Activated CD8-positive, alpha-beta memory T cell treated with anti-CD3 and anti-CD28 coated beads for 36 hours (primary cell): Measurements from ENCODE around the gene ABL2. TPM values are rescaled to one million over a fixed set of nuclear protein-coding genes. Genes with fewer than 3 reads are reported as not detected.

Experiments
- CTCF ChIA-PET: fragments of 350-600 bp; sonication (Branson Sonifier 250); formaldehyde crosslinking; loops from one replicate; lab custom pipeline; 2021; ENCODE audit warnings: antibody characterized with exemption; lab: Charles Lee
- POLR2A ChIA-PET: fragments of 350-600 bp; sonication (Branson Sonifier 250); formaldehyde crosslinking; loops from one replicate; lab custom pipeline; 2021; ENCODE audit warnings: antibody characterized with exemption; lab: Charles Lee
- total RNA-seq, 2 experiments: library from RNA; stranded (reverse); gene quantifications; one replicate each; pipeline ENCODE4 v1.2.3, GENCODE V29; 2021

Gene ABL2
- total RNA-seq, 2 experiments from 2014 or later = 7.8 to 7.9 TPM

DNA sequence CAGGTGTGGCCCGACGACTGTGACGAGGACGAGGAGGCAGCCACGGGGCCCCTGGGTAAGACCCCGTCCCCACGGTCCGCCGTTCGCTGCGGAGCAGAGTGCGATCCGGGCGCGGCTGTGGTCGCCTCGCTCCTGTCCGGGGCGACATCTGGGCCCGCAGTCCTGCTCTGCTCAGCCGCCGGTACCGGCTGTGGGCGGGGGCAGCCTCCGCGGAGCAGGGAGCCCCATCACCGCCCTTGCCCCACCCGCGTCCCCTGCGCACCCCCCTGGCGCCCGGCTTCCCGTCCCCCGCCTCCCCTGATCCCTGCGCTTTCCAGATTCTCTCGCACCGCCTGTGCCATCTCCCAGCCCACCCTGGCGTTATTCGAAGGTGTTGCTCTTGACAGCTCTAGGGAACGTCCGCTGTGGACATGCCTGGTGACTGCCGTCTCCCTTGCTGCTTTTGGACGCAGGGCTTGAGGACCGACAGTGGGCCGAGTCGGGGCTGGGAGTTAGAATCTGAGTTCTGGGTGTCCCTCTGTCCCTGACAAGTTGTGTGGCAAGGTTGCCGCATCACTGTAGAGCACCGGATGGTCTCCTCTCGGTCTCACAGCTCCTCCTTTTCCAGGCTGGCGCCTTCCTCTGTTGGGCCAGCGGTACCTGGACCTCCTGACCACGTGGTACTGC is 147.0 kb downstream of the ABL2 start:
- ChIA-PET POLR2A (interaction anchor here (0.6 to 1.8 kb wide), 3 partner anchors 30 to 802 kb away, joined by 3 to 12 read pairs (median 5); partner anchors contain the start of gene SOAT1), CTCF (interaction anchor here (0.5 to 2.2 kb wide), 4 partner anchors 10 to 288 kb away, joined by 3 to 5 read pairs (median 4); partner anchors contain the start of gene AXDND1)

DNA sequence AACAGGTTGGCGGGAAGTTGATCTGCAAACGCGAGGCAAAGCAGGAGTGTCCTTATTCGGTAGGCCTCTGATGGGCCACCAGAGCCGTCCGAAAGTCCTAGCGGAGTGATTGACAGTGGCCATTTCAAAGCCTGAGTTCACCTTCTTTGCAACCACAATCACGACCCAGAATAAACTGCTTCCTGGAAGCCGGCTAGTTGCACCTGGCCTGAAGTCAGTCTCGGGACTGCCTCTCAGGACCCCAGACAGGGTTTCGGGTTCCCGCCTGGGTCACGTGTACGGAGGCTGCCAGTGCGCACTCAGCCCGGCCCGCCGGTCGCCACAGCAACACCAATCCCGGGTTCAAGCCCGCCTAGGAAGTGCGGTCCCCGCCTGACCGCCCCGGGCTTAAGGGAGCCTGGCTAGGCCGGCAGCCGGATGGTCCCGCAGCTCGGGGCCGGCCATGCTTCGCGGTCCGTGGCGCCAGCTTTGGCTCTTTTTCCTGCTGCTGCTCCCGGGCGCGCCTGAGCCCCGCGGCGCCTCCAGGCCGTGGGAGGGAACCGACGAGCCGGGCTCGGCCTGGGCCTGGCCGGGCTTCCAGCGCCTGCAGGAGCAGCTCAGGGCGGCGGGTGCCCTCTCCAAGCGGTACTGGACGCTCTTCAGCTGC is 147.7 kb downstream of the ABL2 start, which contains the start of gene TOR3A:
TSS of gene TOR3A (plus strand) at position 384 of the 646 bp plus-strand sequence. CDS start at position 443, 59 bp downstream.
- POLR2A ChIA-PET = interaction anchor here (0.5 to 1.8 kb wide), 4 partner anchors 31 to 235 kb away, joined by 3 to 12 read pairs (median 6); partner anchors contain the start of gene SOAT1

DNA sequence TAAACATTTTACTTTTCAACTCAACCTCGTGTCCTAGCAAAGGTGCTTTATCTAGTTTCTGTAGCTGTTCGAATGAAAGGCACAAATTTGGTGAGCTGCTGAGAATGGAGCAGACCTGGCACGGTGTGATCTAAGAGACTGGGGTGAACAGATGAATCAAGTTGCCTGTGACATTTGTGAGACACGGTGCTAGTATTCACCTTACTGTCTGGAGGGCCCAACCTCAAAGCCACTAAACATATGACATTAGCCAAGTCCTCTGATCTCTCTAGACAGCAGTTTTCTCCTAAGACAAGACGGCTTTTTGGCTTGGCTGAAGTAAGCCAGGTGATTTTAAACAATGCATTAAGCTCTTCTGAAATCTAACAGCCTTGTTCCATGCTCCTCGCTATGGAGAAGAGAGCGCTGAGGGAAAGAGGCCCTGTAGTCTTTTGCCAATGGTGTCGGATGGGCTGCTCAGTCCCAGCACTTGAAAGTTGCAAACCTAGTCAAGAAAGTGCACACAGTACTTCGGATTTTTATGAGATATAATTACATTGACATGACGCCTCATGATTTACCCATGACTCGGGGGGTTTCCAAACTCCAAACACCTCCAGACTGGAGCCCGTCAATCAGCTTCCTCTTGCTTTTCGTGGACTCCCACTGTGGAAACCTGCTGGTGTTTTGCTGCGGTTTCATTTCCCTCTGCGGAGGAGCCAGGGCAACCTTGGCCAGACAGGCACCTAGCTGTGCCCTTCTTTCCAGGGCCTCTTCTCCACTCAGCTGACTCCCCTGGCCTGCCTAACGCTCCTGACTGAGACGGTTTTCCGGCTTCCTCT is 148.4 kb downstream of the ABL2 start:
- CTCF ChIA-PET = interaction anchor here (1.0 to 2.2 kb wide), 4 partner anchors 40 to 289 kb away, joined by 3 to 6 read pairs (median 4); no protein-coding TSS in a partner anchor

More for the DNA sequence above, 147.7 kb downstream of the ABL2 start, which contains the start of gene TOR3A:
- CTCF ChIA-PET = interaction anchor here (0.5 to 2.2 kb wide), 4 partner anchors 11 to 289 kb away, joined by 3 to 6 read pairs (median 5); no protein-coding TSS in a partner anchor

DNA sequence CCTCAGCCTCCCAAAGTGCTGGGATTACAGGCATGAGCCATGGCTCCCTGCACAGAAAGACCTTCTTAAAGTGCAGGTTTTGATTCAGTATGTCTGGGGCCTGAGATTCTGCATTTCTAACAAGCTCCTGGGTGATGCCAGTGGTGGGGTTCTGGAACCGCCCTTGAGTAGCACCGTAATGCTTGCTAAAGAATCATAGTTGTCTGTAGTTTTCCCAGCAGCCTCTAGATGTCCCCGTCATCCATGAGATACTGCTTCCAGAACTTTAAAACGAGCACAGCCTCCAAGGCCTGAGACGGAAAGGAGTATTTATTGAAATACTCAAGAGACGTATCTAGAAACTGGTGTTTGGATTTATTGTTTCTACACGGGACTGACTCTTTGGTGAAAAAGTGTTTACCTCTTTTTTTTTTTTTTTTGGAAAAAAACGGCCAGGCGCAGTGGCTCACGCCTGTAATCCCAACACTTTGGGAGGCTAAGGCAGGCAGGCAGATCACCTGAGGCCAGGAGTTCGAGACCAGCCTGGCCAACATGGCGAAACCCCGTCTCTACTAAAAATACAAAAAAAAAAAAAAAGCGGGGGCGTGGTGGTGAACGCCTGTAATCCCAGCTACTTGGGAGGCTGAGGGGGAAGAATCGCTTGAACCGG is 150.2 kb downstream of the ABL2 start:
- ChIA-PET CTCF (interaction anchor here (0.7 to 1.7 kb wide), 5 partner anchors 15 to 734 kb away, joined by 3 to 8 read pairs (median 5); no protein-coding TSS in a partner anchor), POLR2A (interaction anchor here (0.7 kb wide), 1 partner anchor 286 kb away, joined by 3 read pairs; no protein-coding TSS in a partner anchor)

More for the DNA sequence above, 148.4 kb downstream of the ABL2 start:
- POLR2A ChIA-PET = interaction anchor here (0.5 to 1.8 kb wide), 3 partner anchors 44 to 236 kb away, joined by 3 to 12 read pairs (median 7); partner anchors contain the start of gene SOAT1

DNA sequence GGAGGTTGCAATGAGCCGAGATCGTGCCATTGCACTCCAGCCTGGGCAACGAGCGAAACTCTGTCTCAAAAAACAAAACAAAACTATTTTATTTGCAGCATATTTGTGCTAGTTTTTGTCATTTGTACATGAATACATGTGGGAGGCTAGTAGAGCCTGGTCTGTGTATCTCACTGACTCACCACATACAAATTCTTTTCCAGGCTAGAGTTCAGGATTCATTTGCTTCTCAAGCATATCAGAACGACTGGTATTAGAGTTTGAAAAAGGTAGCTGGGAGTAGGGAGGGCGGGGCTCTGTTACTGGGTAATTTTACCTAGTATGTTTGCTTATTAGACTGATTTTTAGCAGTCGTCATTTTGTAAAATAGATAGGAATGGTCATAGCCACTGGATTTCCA is 152.1 kb downstream of the ABL2 start:
- POLR2A ChIA-PET = no interaction called here
- CTCF ChIA-PET = no interaction called here

DNA sequence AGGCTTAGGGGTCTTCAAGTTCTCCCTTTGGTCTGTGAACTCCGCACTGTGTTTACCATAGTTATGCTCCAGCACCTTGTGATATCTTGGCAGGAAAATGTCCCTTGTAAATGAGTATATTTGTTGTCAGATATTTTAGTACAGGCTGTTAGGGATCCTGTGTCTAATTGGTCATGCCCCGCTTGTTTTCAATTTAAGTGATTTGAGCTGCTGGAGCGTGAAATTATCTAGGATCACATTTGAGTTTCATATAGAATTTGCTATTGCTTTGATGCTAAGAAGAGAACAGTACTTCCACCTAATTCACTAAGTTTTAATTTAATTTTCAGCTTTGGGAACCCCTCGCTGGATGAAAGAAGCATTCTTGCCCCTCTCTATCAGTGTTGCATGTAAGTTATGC is 163.0 kb downstream of the ABL2 start:
- POLR2A ChIA-PET = no interaction called here
- CTCF ChIA-PET = no interaction called here

DNA sequence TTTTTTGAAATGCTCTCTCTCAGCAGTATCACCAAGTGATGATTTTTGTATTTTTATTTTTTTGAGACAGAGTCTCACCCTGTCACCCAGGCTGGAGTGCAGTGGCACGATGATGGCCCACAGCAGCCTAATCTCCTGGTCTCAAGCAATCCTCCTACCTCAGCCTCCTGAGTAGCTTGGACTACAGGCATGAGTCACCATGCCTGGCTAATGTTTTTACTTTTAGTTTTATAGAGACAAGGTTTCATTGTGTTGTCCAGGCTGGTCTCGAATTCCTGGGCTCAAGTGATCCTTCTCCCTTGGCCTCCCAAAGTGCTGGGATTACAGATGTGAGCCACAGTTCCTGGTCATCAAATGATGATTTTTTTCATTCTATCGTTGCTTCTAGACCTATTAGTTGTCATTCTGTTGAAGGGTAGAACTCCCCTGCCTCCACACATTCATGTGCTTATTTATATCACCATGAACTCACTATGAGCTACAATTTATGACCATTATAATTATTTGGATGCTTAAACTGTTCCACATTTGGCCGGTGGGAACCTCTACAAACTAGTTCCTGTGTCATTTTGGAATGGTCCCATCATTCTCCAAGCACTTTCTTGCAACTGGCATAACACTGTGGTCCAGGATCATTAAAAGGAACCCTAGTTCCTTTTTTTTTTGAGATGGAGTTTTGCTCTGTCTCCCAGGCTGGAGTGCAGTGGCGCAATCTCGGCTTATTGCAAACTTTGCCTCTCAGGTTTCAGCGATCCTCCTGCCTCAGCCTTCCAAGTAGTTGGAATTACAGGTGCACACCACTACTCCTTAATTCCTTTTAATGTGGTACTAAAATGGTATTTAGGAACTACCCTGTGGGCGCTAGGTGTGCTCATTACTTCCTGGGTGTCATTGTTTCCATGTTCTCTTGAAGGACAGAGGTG is 167.9 kb downstream of the ABL2 start:
- ChIA-PET POLR2A (no interaction called here), CTCF (no interaction called here)

DNA sequence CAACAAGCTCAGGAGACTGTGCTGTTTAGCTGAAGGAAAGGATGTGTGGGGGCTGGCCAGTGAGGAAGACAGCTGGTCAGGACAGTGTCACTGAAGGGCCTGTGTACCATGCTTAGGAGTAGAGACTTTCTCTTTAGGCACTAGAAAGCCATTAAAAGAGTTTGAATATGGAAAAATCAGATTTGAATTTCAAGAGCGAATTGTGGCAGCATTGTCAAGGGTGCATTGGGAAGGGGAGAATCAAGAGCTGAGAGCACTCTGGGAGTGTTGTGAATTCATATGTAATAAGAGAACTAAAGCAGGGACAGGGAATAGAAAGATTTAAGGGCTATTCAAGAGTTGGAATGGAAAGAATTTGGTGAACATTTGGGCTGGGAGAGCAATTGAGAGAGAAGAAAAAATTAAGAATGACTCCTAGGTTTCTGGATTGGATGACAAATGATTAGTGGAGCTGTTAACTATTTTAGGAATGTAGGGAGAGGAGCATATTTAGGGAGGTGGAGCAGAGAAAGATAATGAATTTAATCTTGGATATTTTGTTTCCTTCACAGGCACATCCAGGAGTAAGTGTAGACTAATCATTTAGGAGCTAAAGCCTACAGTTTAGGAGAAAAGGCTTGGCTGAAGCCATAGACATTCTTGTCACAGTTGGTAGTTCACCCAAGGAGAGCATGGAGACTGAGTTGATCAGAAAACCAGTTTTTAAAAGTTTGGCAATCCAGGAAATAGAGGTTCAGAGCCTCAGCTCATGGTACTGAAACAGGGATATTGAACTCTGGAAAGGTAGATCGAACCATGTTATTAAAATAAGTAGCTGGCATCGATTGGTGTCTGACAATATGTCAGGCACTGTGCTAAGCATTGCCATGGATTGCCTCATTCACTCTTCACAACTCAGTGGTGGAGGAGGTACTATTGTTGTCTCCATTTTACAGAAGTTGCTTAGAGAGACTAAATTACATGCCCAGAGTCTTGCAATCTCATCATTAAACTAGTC is 170.7 kb downstream of the ABL2 start:
- POLR2A ChIA-PET = no interaction called here
- CTCF ChIA-PET = no interaction called here

DNA sequence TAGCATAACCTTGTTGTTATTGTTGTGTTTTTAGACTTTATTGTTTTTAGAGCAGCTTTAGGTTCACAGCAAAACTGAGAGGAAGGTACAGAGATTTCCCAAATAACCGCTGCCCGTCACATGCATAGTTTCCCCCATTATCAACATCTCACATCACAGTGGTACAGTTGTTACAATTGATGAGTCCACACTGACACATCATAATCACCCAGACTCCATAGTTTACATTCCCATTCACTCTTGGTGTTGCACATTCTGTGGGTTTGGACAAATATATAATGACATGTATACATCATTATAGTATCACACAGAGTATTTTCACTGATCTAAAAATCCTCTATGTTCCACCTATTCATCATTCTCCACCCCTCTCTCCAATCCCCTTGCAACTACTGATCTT is 173.5 kb downstream of the ABL2 start:
- POLR2A ChIA-PET = no interaction called here

DNA sequence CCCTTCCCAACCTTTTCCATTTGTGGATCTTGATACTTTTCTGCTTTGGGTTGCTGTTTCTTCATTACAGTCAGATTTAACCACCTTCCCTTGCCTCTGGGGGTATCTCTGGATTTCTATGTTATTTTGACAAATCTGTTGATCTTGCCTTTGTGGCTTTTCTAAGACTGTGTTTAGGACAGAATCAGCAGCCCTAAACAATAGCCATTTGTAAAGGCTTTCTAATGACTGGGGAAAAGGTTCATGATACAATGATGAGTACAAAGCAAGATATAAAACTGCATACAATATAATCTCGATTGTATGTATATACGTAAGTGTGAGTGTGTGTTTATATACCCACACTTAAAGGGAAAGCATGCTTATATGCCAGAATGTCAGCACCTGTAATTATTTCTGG is 176.0 kb downstream of the ABL2 start:
- ChIA-PET POLR2A (no interaction called here), CTCF (no interaction called here)

More for the DNA sequence above, 173.5 kb downstream of the ABL2 start:
- CTCF ChIA-PET = no interaction called here

DNA sequence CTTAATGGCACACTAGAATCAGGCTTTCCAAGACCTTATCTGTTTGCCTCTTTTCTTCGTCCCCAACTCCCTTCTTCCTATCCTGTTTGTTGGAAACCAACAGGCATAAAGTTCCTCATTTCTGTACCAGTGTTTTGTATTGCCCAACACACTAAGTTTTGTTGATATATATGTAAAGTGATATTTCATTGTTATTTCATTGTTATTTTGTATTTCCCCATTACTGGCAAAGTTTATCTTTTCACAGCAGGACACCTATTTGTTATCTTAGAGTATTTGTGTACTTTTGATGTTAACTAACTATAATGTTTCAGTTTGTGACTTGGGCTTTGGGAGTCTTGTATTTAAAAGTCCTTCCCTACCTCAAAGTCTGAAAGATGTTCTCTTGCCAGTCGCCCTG is 176.7 kb downstream of the ABL2 start:
- ChIA-PET POLR2A (no interaction called here), CTCF (no interaction called here)

Other genes starting within 250 kb of the ABL2 start
- 10 to 100 TPM; 41.7 to 43.3 TPM for gene FAM20B, start 203.8 kb downstream of the ABL2 start, total RNA-seq
- 10 to 100 TPM; 50.3 to 50.9 TPM for gene TOR3A, start 147.6 kb downstream of the ABL2 start, total RNA-seq
- gene SOAT1, start 64.1 kb upstream of the ABL2 start, total RNA-seq = 10 to 100 TPM; 77.2 to 83.4 TPM
- under 1 TPM in 1 of 2 experiments, not detected in 1; 0.21 TPM for gene AXDND1, start 136.3 kb upstream of the ABL2 start, total RNA-seq